SK-N-SH (cell line): ENCODE measurements around the gene HCCS. TPM values are rescaled to one million over a fixed set of nuclear protein-coding genes. Genes with fewer than 3 reads are reported as not detected.

Experiments used
- CTCF ChIA-PET: fragments of 300-600, 350-600 bp; formaldehyde crosslinking; extraction: SDS; loops from one replicate; lab custom pipeline; 2021; lab: Yijun Ruan, JAX
- POLR2A ChIA-PET: fragments of 350-600 bp; sonication (Branson Sonifier 250); formaldehyde crosslinking; extraction: SDS; loops from one replicate; lab custom pipeline; 2020; ENCODE audit warnings: antibody characterized with exemption, inconsistent platforms; lab: Yijun Ruan, JAX
- DNase-seq: peaks from one replicate; pipeline ENCODE4 v3.0.0; 2012
- H2AFZ ChIP-seq: fragments of 200-600 bp; sonication (generic); 2 replicates; pipeline ENCODE4 v1.8.1; 2016; ENCODE audit warnings: antibody characterized with exemption, mild to moderate bottlenecking, low read depth
- H3F3A ChIP-seq: fragments of 200-600 bp; sonication (generic); replicated peaks from 2 replicates; pipeline ENCODE3; 2016; ENCODE audit warnings: antibody characterized with exemption, mild to moderate bottlenecking; ENCODE audit not compliant: insufficient read depth
- H3K27ac ChIP-seq, 2 experiments: fragments of 200-500 bp in 1 of 2; fragments of 200-600 bp in 1 of 2; sonication (Bioruptor generic) in 1 of 2; sonication (generic), shearing (Covaris generic) in 1 of 2; 2 replicates each; pipeline versions ENCODE4 v1.5.1 to v1.6.1; 2014 to 2016; ENCODE audit warnings: low read depth in 2 of 2, inconsistent platforms in 1 of 2, low read length in 1 of 2, mild to moderate bottlenecking in 1 of 2, mixed read lengths in 1 of 2
- H3K27me3 ChIP-seq: fragments of 200-600 bp; sonication (generic), shearing (Covaris generic); 2 replicates; pipeline ENCODE4 v1.6.1; 2016; ENCODE audit warnings: mixed run types; ENCODE audit not compliant: insufficient read depth
- H3K36me3 ChIP-seq, 2 experiments: fragments of 200-500 bp in 1 of 2; fragments of 200-600 bp in 1 of 2; sonication (Bioruptor generic) in 1 of 2; sonication (generic) in 1 of 2; replicated peaks in 1 of 2; 2 replicates each; pipeline versions ENCODE3 to v1.5.1; 2014 to 2016; ENCODE audit warnings: low read length in 1 of 2, mild to moderate bottlenecking in 1 of 2; ENCODE audit not compliant: insufficient read depth in 2 of 2, control insufficient read depth in 1 of 2
- H3K4me1 ChIP-seq, 2 experiments: fragments of 200-500 bp in 1 of 2; fragments of 200-600 bp in 1 of 2; sonication (Bioruptor generic) in 1 of 2; sonication (generic), shearing (Covaris generic) in 1 of 2; 2 replicates each; pipeline versions ENCODE4 v1.5.1 to v1.6.1; 2014 to 2016; ENCODE audit warnings: low read depth in 1 of 2, low read length in 1 of 2, mixed run types in 1 of 2; ENCODE audit not compliant: insufficient read depth in 2 of 2, control insufficient read depth in 1 of 2
- H3K4me2 ChIP-seq: fragments of 200-600 bp; sonication (generic), shearing (Covaris generic); 2 replicates; pipeline ENCODE4 v1.6.1; 2017; ENCODE audit warnings: mixed run types
- H3K4me3 ChIP-seq, 2 experiments: fragments of 200-500 bp in 1 of 2; fragments of 200-600 bp in 1 of 2; sonication (Bioruptor generic) in 1 of 2; sonication (generic), shearing (Covaris generic) in 1 of 2; 2 replicates each; pipeline versions ENCODE4 v1.5.1 to v1.8.1; 2014 to 2016; ENCODE audit warnings: low read depth in 2 of 2, inconsistent platforms in 1 of 2, low read length in 1 of 2, mild to moderate bottlenecking in 1 of 2, mixed read lengths in 1 of 2, moderate library complexity in 1 of 2
- H3K79me2 ChIP-seq: fragments of 200-600 bp; sonication (generic); 2 replicates; pipeline ENCODE4 v1.8.1; 2017; ENCODE audit warnings: mild to moderate bottlenecking; ENCODE audit not compliant: insufficient read depth
- H3K9ac ChIP-seq: fragments of 200-600 bp; sonication (generic); 2 replicates; pipeline ENCODE4 v1.6.1; 2017; ENCODE audit warnings: mixed run types
- H3K9me2 ChIP-seq: fragments of 200-600 bp; sonication (generic); 2 replicates; pipeline ENCODE4 v1.6.1; 2017; ENCODE audit warnings: mixed run types
- H3K9me3 ChIP-seq: fragments of 200-600 bp; sonication (generic); 2 replicates; pipeline ENCODE4 v1.6.1; 2017; ENCODE audit warnings: mixed run types, mild to moderate bottlenecking, moderate library complexity
- H4K20me1 ChIP-seq: fragments of 200-600 bp; sonication (generic); 2 replicates; pipeline ENCODE4 v1.6.1; 2017; ENCODE audit warnings: mild to moderate bottlenecking, mixed run types; ENCODE audit not compliant: insufficient read depth
- CHD2 ChIP-seq: fragments of 150-350 bp; IDR thresholded peaks from 2 replicates; pipeline ENCODE4 v1.6.1; 2018; ENCODE audit warnings: low read length; ENCODE audit not compliant: partially characterized antibody
- EP300 ChIP-seq, 2 experiments: IDR thresholded peaks; 2 replicates each; pipeline versions ENCODE4 v1.4.0 to v1.6.1; 2012; ENCODE audit warnings: borderline replicate concordance in 1 of 2, low read depth in 1 of 2, low read length in 1 of 2
- FOXJ3 ChIP-seq: sonication (generic); formaldehyde crosslinking; IDR thresholded peaks from 2 replicates; pipeline ENCODE4 v1.5.1; 2020; ENCODE audit warnings: mild to moderate bottlenecking, missing genetic modification reagents
- GABPA ChIP-seq: IDR thresholded peaks from 2 replicates; pipeline ENCODE4 v1.4.0; 2012; ENCODE audit warnings: low read depth, mild to moderate bottlenecking
- JUND ChIP-seq: IDR thresholded peaks from 2 replicates; pipeline ENCODE4 v1.4.0; 2012
- MEF2A ChIP-seq: IDR thresholded peaks from 2 replicates; pipeline ENCODE4 v1.4.0; 2012; ENCODE audit warnings: low read depth, borderline replicate concordance
- NFIC ChIP-seq: IDR thresholded peaks from 2 replicates; pipeline ENCODE4 v1.4.0; 2012; ENCODE audit warnings: borderline replicate concordance
- NRF1 ChIP-seq: IDR thresholded peaks from 2 replicates; pipeline ENCODE4 v1.6.1; 2012; ENCODE audit warnings: low read depth, mild to moderate bottlenecking, low read length
- POLR2AphosphoS5 ChIP-seq: IDR thresholded peaks from 2 replicates; pipeline ENCODE4 v1.6.1; 2012; ENCODE audit warnings: low read depth, low read length
- RAD21 ChIP-seq: IDR thresholded peaks from 2 replicates; pipeline ENCODE4 v1.6.1; 2012; ENCODE audit warnings: mild to moderate bottlenecking, low read length
- RXRA ChIP-seq: IDR thresholded peaks from 2 replicates; pipeline ENCODE4 v1.4.0; 2012; ENCODE audit warnings: low read depth, mild to moderate bottlenecking, borderline replicate concordance
- TAF1 ChIP-seq: IDR thresholded peaks from 2 replicates; pipeline ENCODE4 v1.6.1; 2012; ENCODE audit warnings: low read depth, mild to moderate bottlenecking, low read length, moderate library complexity, borderline replicate concordance
- TCF12 ChIP-seq: IDR thresholded peaks from 2 replicates; pipeline ENCODE4 v1.4.0; 2012
- YY1 ChIP-seq: IDR thresholded peaks from 2 replicates; pipeline ENCODE4 v1.4.0; 2012; ENCODE audit warnings: low read depth, mild to moderate bottlenecking
- polyA plus RNA-seq, 3 experiments: library from polyadenylated mRNA; depleted of rRNA; stranded (reverse); fragments of >200 nt; gene quantifications; 2 replicates each; pipeline ENCODE4 v1.2.3, GENCODE V29; 2012
- TF ChIP-seq, protein P1 (sequence below): fragments of 150-350 bp; IDR thresholded peaks from 2 replicates; pipeline ENCODE4 v1.6.1; 2016; ENCODE audit warnings: mild to moderate bottlenecking, low read depth, low read length
- TF ChIP-seq, protein P2 (sequence below): IDR thresholded peaks from 2 replicates; pipeline ENCODE4; 2012
- TF ChIP-seq, protein P3 (sequence below): IDR thresholded peaks from 2 replicates; pipeline ENCODE4 v1.4.0; 2012; ENCODE audit warnings: low read depth, borderline replicate concordance
- TF ChIP-seq, protein P4 (sequence below): IDR thresholded peaks from 2 replicates; pipeline ENCODE4 v1.4.0; 2012; ENCODE audit warnings: low read depth, borderline replicate concordance
- TF ChIP-seq, protein P5 (sequence below): IDR thresholded peaks from 2 replicates; pipeline ENCODE4 v1.4.0; 2012; ENCODE audit warnings: low read depth

The HCCS gene
- polyA plus RNA-seq, 1 of the 3 experiments (the other 2 are of a cell fraction), result 33.7 TPM

DNA sequence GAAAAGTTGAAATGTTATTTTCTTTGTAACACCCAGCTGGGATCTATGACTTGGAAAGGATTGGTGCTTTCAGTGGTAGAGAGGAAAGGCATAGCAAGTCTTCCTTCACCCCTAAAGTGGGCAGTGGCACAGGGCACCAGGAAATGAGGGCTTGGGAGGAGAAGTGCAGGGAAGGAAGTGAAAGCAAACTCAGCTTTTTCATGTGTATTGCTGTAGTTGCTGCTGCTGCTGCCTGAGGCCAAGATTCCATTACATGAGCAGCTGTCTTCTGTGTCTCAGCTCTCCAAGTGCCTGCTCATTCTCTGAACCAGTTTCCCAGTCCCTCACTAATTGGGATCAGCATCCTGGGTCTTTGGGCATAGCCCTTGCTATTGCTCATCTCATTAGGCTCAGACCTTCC lies 2.6 kb downstream of the HCCS start:
- no peak for DNase-seq
- Histone ChIP-seq H3K27me3 (no peaks in the 10 kb centered on the region), H2AFZ (no peak overlapping the region), H3K36me3 (peaks cover 59 to 62% of the 10 kb centered on the region in 2 experiments), H3K4me2 (no peak overlapping the region), H3K4me3 (no peak overlapping the region), H3F3A (no peaks in the 10 kb centered on the region), H3K9me3 (no peaks in the 10 kb centered on the region), H3K9me2 (no peaks in the 10 kb centered on the region), H3K4me1 (peaks cover 0 to 12% of the 10 kb centered on the region in 2 experiments; a peak in 2 of 4 replicates), H3K79me2 (peaks cover 36% of the 10 kb centered on the region), H3K9ac (no peak overlapping the region), H3K27ac (no peak overlapping the region), H4K20me1 (no peaks in the 10 kb centered on the region)
- TF ChIP-seq, protein P1, sequence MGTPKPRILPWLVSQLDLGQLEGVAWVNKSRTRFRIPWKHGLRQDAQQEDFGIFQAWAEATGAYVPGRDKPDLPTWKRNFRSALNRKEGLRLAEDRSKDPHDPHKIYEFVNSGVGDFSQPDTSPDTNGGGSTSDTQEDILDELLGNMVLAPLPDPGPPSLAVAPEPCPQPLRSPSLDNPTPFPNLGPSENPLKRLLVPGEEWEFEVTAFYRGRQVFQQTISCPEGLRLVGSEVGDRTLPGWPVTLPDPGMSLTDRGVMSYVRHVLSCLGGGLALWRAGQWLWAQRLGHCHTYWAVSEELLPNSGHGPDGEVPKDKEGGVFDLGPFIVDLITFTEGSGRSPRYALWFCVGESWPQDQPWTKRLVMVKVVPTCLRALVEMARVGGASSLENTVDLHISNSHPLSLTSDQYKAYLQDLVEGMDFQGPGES, result no peak
- no peak for TF ChIP-seq YY1
- TF ChIP-seq, protein P2, sequence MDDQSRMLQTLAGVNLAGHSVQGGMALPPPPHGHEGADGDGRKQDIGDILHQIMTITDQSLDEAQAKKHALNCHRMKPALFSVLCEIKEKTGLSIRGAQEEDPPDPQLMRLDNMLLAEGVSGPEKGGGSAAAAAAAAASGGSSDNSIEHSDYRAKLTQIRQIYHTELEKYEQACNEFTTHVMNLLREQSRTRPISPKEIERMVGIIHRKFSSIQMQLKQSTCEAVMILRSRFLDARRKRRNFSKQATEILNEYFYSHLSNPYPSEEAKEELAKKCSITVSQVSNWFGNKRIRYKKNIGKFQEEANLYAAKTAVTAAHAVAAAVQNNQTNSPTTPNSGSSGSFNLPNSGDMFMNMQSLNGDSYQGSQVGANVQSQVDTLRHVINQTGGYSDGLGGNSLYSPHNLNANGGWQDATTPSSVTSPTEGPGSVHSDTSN, result no peak
- TF ChIP-seq NFIC, result no peak
- TF ChIP-seq CHD2, result no peak
- TF ChIP-seq NRF1, result no peak
- no peak for TF ChIP-seq EP300 (IDR thresholded peaks at IDR 0.05; ENCODE audit: borderline replicate concordance in 1 of 2, low read depth in 1 of 2, low read length in 1 of 2)
- no peak for TF ChIP-seq POLR2AphosphoS5
- TF ChIP-seq JUND, result no peak
- TF ChIP-seq, protein P3, sequence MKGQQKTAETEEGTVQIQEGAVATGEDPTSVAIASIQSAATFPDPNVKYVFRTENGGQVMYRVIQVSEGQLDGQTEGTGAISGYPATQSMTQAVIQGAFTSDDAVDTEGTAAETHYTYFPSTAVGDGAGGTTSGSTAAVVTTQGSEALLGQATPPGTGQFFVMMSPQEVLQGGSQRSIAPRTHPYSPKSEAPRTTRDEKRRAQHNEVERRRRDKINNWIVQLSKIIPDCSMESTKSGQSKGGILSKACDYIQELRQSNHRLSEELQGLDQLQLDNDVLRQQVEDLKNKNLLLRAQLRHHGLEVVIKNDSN, result no peak
- TF ChIP-seq, protein P4, sequence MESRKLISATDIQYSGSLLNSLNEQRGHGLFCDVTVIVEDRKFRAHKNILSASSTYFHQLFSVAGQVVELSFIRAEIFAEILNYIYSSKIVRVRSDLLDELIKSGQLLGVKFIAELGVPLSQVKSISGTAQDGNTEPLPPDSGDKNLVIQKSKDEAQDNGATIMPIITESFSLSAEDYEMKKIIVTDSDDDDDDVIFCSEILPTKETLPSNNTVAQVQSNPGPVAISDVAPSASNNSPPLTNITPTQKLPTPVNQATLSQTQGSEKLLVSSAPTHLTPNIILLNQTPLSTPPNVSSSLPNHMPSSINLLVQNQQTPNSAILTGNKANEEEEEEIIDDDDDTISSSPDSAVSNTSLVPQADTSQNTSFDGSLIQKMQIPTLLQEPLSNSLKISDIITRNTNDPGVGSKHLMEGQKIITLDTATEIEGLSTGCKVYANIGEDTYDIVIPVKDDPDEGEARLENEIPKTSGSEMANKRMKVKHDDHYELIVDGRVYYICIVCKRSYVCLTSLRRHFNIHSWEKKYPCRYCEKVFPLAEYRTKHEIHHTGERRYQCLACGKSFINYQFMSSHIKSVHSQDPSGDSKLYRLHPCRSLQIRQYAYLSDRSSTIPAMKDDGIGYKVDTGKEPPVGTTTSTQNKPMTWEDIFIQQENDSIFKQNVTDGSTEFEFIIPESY, result no peak
- no peak for TF ChIP-seq FOXJ3 (CRISPR knock-in tag)
- no peak for TF ChIP-seq MEF2A
- no peak for TF ChIP-seq GABPA
- no peak for TF ChIP-seq TCF12
- TF ChIP-seq RAD21, result no peak
- TF ChIP-seq TAF1, result no peak
- TF ChIP-seq, protein P5, sequence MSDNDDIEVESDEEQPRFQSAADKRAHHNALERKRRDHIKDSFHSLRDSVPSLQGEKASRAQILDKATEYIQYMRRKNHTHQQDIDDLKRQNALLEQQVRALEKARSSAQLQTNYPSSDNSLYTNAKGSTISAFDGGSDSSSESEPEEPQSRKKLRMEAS, result no peak
- no peak for TF ChIP-seq RXRA
- ChIA-PET POLR2A (no interaction called here), CTCF (interaction anchor here (1.1 to 1.9 kb wide), 2 partner anchors 19 to 924 kb away, joined by 3 to 9 read pairs; no protein-coding TSS in a partner anchor)
